ES-I3 (cell line): ENCODE data around the gene MYO16.
"Not testable (repeated sequence)": the region's sequence is repeated elsewhere in the genome, so short reads cannot be mapped to it uniquely, and the experiment has no call there.

Experiments
- H3K36me3 ChIP-seq: 2 replicates; pipeline ENCODE4 v1.6.1; 2013; ENCODE audit warnings: mild to moderate bottlenecking, low read length, control low read depth, moderate library complexity; ENCODE audit not compliant: insufficient read depth
- H3K4me1 ChIP-seq: 2 replicates; pipeline ENCODE4 v1.6.1; 2013; ENCODE audit warnings: mild to moderate bottlenecking, control low read depth, low read length; ENCODE audit not compliant: insufficient read depth
- H3K9ac ChIP-seq: 2 replicates; pipeline ENCODE4 v1.6.1; 2013; ENCODE audit warnings: low read depth, mild to moderate bottlenecking, low read length, moderate library complexity
- H3K9me3 ChIP-seq: 2 replicates; pipeline ENCODE4 v1.6.1; 2013; ENCODE audit warnings: mild to moderate bottlenecking, low read length, moderate library complexity; ENCODE audit not compliant: control insufficient read depth, insufficient read depth

MYO16 gene

GRCh38 chr13:108780706-108781105 lies 151.3 kb downstream of the MYO16 start:
- peaks cover 3% of the 10 kb centered on the region; the same call in 1 of the 2 replicates for H3K4me1 ChIP-seq
- no peaks in the 10 kb centered on the region for H3K36me3 ChIP-seq
- H3K9me3 ChIP-seq: no peaks in the 10 kb centered on the region; the same call in 1 of the 2 replicates

GRCh38 chr13:108781312-108781711 lies 151.9 kb downstream of the MYO16 start:
- H3K36me3 ChIP-seq: no peaks in the 10 kb centered on the region
- H3K4me1 ChIP-seq: peaks cover 3% of the 10 kb centered on the region; the same call in 1 of the 2 replicates
- H3K9me3 ChIP-seq: no peaks in the 10 kb centered on the region; the same call in 1 of the 2 replicates
- no peak overlapping the region for H3K9ac ChIP-seq

More at GRCh38 chr13:108780706-108781105, 151.3 kb downstream of the MYO16 start:
- no peak overlapping the region for H3K9ac ChIP-seq

- not testable (repeated sequence) for H3K9me3 ChIP-seq, H3K36me3 ChIP-seq, H3K9ac ChIP-seq, H3K4me1 ChIP-seq
These were observed 153.1 kb downstream of the MYO16 start for GRCh38 chr13:108782480-108782879.

- H3K36me3 ChIP-seq: no peaks in the 10 kb centered on the region
- H3K4me1 ChIP-seq: no peaks in the 10 kb centered on the region
- H3K9me3 ChIP-seq: no peaks in the 10 kb centered on the region; the same call in 1 of the 2 replicates
- no peak overlapping the region for H3K9ac ChIP-seq
These were observed 156.4 kb downstream of the MYO16 start for GRCh38 chr13:108785844-108786243.

- Histone ChIP-seq H3K9me3 (no peaks in the 10 kb centered on the region; the same call in 1 of the 2 replicates), H3K36me3 (no peaks in the 10 kb centered on the region), H3K9ac (no peak overlapping the region), H3K4me1 (no peaks in the 10 kb centered on the region)
These were observed 157.2 kb downstream of the MYO16 start for GRCh38 chr13:108786456-108787200.

GRCh38 chr13:108787700-108788414 lies 158.4 kb downstream of the MYO16 start:
- Histone ChIP-seq H3K4me1 (no peaks in the 10 kb centered on the region), H3K9ac (no peak overlapping the region), H3K36me3 (no peaks in the 10 kb centered on the region), H3K9me3 (no peaks in the 10 kb centered on the region; the same call in 1 of the 2 replicates)

GRCh38 chr13:108789476-108789875 lies 160.1 kb downstream of the MYO16 start:
- Histone ChIP-seq H3K36me3 (no peaks in the 10 kb centered on the region), H3K9ac (no peak overlapping the region), H3K4me1 (no peaks in the 10 kb centered on the region), H3K9me3 (no peaks in the 10 kb centered on the region)

- Histone ChIP-seq H3K4me1 (no peaks in the 10 kb centered on the region), H3K9ac (no peak overlapping the region), H3K36me3 (no peaks in the 10 kb centered on the region), H3K9me3 (no peaks in the 10 kb centered on the region)
These were observed 166.4 kb downstream of the MYO16 start for GRCh38 chr13:108795841-108796240.

- H3K9ac ChIP-seq: no peak overlapping the region
- H3K9me3 ChIP-seq: no peaks in the 10 kb centered on the region
- H3K36me3 ChIP-seq: no peaks in the 10 kb centered on the region
- H3K4me1 ChIP-seq: no peaks in the 10 kb centered on the region
These were observed 167.9 kb downstream of the MYO16 start for GRCh38 chr13:108797354-108797753.

GRCh38 chr13:108807841-108808240 lies 178.4 kb downstream of the MYO16 start:
- Histone ChIP-seq H3K9ac (no peak overlapping the region), H3K9me3 (no peaks in the 10 kb centered on the region), H3K4me1 (no peaks in the 10 kb centered on the region), H3K36me3 (no peaks in the 10 kb centered on the region)

GRCh38 chr13:108812165-108812564 lies 182.8 kb downstream of the MYO16 start:
- peaks cover 10% of the 10 kb centered on the region; the same call in 1 of the 2 replicates for H3K4me1 ChIP-seq
- no peaks in the 10 kb centered on the region for H3K36me3 ChIP-seq
- H3K9me3 ChIP-seq: no peaks in the 10 kb centered on the region
- no peak overlapping the region for H3K9ac ChIP-seq

- no peaks in the 10 kb centered on the region for H3K9me3 ChIP-seq
- H3K36me3 ChIP-seq: no peaks in the 10 kb centered on the region
- peaks cover 10% of the 10 kb centered on the region; the same call in 1 of the 2 replicates for H3K4me1 ChIP-seq
- no peak overlapping the region for H3K9ac ChIP-seq
These were observed 183.2 kb downstream of the MYO16 start for GRCh38 chr13:108812661-108813060.

- Histone ChIP-seq H3K36me3 (no peaks in the 10 kb centered on the region), H3K4me1 (peaks cover 10% of the 10 kb centered on the region; the same call in 1 of the 2 replicates), H3K9me3 (no peaks in the 10 kb centered on the region), H3K9ac (no peak overlapping the region)
These were observed 184.3 kb downstream of the MYO16 start for GRCh38 chr13:108813587-108814170.

GRCh38 chr13:108816375-108816774 lies 187.0 kb downstream of the MYO16 start:
- peaks cover 10% of the 10 kb centered on the region; the same call in 1 of the 2 replicates for H3K4me1 ChIP-seq
- no peak overlapping the region for H3K9ac ChIP-seq
- H3K9me3 ChIP-seq: no peaks in the 10 kb centered on the region
- no peaks in the 10 kb centered on the region for H3K36me3 ChIP-seq
